H1 (cell line): ENCODE measurements around the gene HS3ST6.

Experiments
- ATF3 ChIP-seq: IDR thresholded peaks from 2 replicates; pipeline ENCODE4 v1.6.1; 2011; ENCODE audit warnings: low read depth, mild to moderate bottlenecking, low read length; ENCODE audit not compliant: insufficient read depth
- CTCF ChIP-seq, 3 experiments: IDR thresholded peaks; 1 replicate in 2 of 3; 2 replicates in 1 of 3; pipeline versions ENCODE4 v1.5.1 to v1.6.1; 2011; ENCODE audit warnings: low read length in 3 of 3, mild to moderate bottlenecking in 3 of 3, inconsistent platforms in 2 of 3, low read depth in 1 of 3, moderate library complexity in 1 of 3; ENCODE audit not compliant: insufficient read depth in 1 of 3; ENCODE audit errors: control extremely low read depth in 1 of 3
- EGR1 ChIP-seq: IDR thresholded peaks from 2 replicates; pipeline ENCODE4 v1.6.1; 2011; ENCODE audit warnings: low read depth, low read length, borderline replicate concordance
- FOSL1 ChIP-seq: IDR thresholded peaks from 2 replicates; pipeline ENCODE4 v1.6.1; 2011; ENCODE audit warnings: mild to moderate bottlenecking, low read depth, low read length, moderate library complexity; ENCODE audit not compliant: insufficient read depth
- MAFK ChIP-seq: IDR thresholded peaks from 2 replicates; pipeline ENCODE4 v1.6.1; 2012; ENCODE audit warnings: low read depth, mild to moderate bottlenecking, improper control_type of control experiment, low read length
- NRF1 ChIP-seq: IDR thresholded peaks from 2 replicates; pipeline ENCODE4 v1.6.1; 2011; ENCODE audit warnings: mild to moderate bottlenecking, low read depth, low read length, improper control_type of control experiment
- PHF8 ChIP-seq: fragments of 200-600 bp; sonication (generic); conservative IDR thresholded peaks from 2 replicates; pipeline ENCODE4 v1.7.1; 2012; ENCODE audit warnings: low read depth, mild to moderate bottlenecking, inconsistent platforms, low read length, moderate library complexity
- POLR2A ChIP-seq, 2 experiments: IDR thresholded peaks; 1 replicate in 1 of 2; 2 replicates in 1 of 2; pipeline ENCODE4 v1.6.1; 2011; ENCODE audit warnings: low read depth in 2 of 2, low read length in 2 of 2, mild to moderate bottlenecking in 2 of 2; ENCODE audit errors: control extremely low read depth in 1 of 2
- RFX5 ChIP-seq: IDR thresholded peaks from 2 replicates; pipeline ENCODE4 v1.6.1; 2011; ENCODE audit warnings: low read depth, low read length, improper control_type of control experiment, borderline replicate concordance

- no peak for TF ChIP-seq CTCF (IDR thresholded peaks at IDR 0.05; ENCODE audit: control extremely low read depth in 1 of 3, insufficient read depth in 1 of 3, low read depth in 1 of 3, low read length in 3 of 3)
- no peak for TF ChIP-seq POLR2A (IDR thresholded peaks at IDR 0.05; ENCODE audit: control extremely low read depth in 1 of 2, low read depth in 2 of 2, low read length in 2 of 2)
- TF ChIP-seq PHF8 = no peak
- TF ChIP-seq ATF3 = no peak
- no peak for TF ChIP-seq RFX5
- no peak for TF ChIP-seq FOSL1
- TF ChIP-seq NRF1 = no peak
- TF ChIP-seq MAFK = no peak
- no peak for TF ChIP-seq EGR1
Measured at GRCh38 chr16:1914988-1915387, 3.2 kb downstream of the HS3ST6 start.
